Measurements from ENCODE around the gene RPL10.

RPL10 gene

DNA sequence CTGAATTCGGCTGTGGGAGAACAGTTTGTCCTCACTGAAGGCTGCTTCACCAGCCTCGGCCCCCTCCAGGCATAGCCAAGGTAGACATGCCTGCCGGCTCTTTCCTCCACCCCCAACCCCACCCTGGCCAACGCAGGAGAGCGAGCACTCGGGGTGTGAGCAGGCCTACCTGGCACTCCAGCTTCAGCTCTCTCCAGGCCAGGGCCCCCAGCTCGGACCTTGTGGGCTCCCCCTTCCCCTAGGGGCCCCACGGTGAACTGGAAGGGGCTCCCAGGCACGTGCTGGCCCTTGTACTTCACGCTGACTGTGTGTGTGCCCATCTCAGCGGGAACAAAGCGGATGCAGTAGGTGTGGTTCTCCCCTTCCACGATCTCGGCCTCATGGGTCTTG, 46.2 kb upstream of the RPL10 start:
- Histone ChIP-seq H3K27me3 (ENCODE audit: insufficient read depth, low read length) (no peaks in the 10 kb centered on the region), H2AFZ (ENCODE audit: low read length) (no peak overlapping the region), H3K36me3 (ENCODE audit: insufficient read depth, low read length) (peaks cover 53% of the 10 kb centered on the region), H3K27ac (ENCODE audit: low read depth, low read length, poor library complexity, severe bottlenecking) (no peak overlapping the region), H3F3A (ENCODE audit: insufficient read depth, low read length) (no peaks in the 10 kb centered on the region), H3K9me2 (ENCODE audit: low read depth, low read length) (no peaks in the 10 kb centered on the region), H3K4me2 (ENCODE audit: low read length) (no peak overlapping the region), H3K9ac (ENCODE audit: low read length) (no peak overlapping the region), H4K20me1 (ENCODE audit: insufficient read depth, low read length) (no peaks in the 10 kb centered on the region), H3K79me2 (ENCODE audit: insufficient read depth, low read length) (no peaks in the 10 kb centered on the region), H3K4me1 (ENCODE audit: insufficient read depth, low read length, severe bottlenecking) (peaks cover 6% of the 10 kb centered on the region), H3K9me3 (ENCODE audit: low read length) (no peaks in the 10 kb centered on the region), H3K4me3 (ENCODE audit: low read depth, low read length, poor library complexity, severe bottlenecking) (no peak overlapping the region)
- TF ChIP-seq EZH2 (IDR thresholded peaks at IDR 0.05; ENCODE audit: borderline replicate concordance, low read length) = no peak
- TF ChIP-seq, protein P1, sequence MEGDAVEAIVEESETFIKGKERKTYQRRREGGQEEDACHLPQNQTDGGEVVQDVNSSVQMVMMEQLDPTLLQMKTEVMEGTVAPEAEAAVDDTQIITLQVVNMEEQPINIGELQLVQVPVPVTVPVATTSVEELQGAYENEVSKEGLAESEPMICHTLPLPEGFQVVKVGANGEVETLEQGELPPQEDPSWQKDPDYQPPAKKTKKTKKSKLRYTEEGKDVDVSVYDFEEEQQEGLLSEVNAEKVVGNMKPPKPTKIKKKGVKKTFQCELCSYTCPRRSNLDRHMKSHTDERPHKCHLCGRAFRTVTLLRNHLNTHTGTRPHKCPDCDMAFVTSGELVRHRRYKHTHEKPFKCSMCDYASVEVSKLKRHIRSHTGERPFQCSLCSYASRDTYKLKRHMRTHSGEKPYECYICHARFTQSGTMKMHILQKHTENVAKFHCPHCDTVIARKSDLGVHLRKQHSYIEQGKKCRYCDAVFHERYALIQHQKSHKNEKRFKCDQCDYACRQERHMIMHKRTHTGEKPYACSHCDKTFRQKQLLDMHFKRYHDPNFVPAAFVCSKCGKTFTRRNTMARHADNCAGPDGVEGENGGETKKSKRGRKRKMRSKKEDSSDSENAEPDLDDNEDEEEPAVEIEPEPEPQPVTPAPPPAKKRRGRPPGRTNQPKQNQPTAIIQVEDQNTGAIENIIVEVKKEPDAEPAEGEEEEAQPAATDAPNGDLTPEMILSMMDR (IDR thresholded peaks at IDR 0.05; ENCODE audit: low read length) = no peak

DNA sequence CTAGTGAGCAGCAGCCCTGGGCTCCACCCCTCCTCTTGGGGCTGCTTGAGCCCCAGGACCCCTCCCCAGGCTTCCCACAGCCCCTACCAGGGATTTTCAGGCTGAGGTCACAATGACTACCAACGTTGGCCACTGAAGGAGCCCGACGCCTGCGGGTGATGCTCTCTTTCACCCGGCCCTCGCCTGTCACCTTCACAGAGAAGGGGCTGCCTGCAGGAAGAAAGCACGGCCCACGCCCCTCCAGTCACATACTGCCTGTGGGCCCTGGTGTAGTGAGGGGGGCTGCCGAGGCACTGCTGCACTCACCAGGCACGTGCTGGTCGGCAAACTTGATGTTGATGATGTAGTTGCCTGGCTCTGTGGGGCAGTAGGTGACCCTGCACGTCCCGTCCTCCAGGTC, 45.7 kb upstream of the RPL10 start:
- H3K27ac ChIP-seq (ENCODE audit: low read depth, low read length, poor library complexity, severe bottlenecking) = no peak overlapping the region
- H2AFZ ChIP-seq (ENCODE audit: low read length) = no peak overlapping the region
- H4K20me1 ChIP-seq (ENCODE audit: insufficient read depth, low read length) = no peaks in the 10 kb centered on the region
- H3K9me2 ChIP-seq (ENCODE audit: low read depth, low read length) = no peaks in the 10 kb centered on the region
- no peaks in the 10 kb centered on the region for H3K27me3 ChIP-seq (ENCODE audit: insufficient read depth, low read length)
- peaks cover 57% of the 10 kb centered on the region for H3K36me3 ChIP-seq (ENCODE audit: insufficient read depth, low read length)
- no peak overlapping the region for H3K4me3 ChIP-seq (ENCODE audit: low read depth, low read length, poor library complexity, severe bottlenecking)
- peaks cover 2% of the 10 kb centered on the region for H3K4me1 ChIP-seq (ENCODE audit: insufficient read depth, low read length, severe bottlenecking)
- no peak overlapping the region for H3K4me2 ChIP-seq (ENCODE audit: low read length)
- TF ChIP-seq, protein P1 (IDR thresholded peaks at IDR 0.05; ENCODE audit: low read length) = no peak
- TF ChIP-seq EZH2 (IDR thresholded peaks at IDR 0.05; ENCODE audit: borderline replicate concordance, low read length) = no peak
- H3K9me3 ChIP-seq (ENCODE audit: low read length) = no peaks in the 10 kb centered on the region
- no peaks in the 10 kb centered on the region for H3F3A ChIP-seq (ENCODE audit: insufficient read depth, low read length)
- H3K79me2 ChIP-seq (ENCODE audit: insufficient read depth, low read length) = no peaks in the 10 kb centered on the region
- H3K9ac ChIP-seq (ENCODE audit: low read length) = no peak overlapping the region

GRCh38 chrX:154353172-154353843, 44.9 kb upstream of the RPL10 start:
- no peaks in the 10 kb centered on the region for H3F3A ChIP-seq (ENCODE audit: insufficient read depth, low read length)
- no peaks in the 10 kb centered on the region for H3K9me3 ChIP-seq (ENCODE audit: low read length)
- no peaks in the 10 kb centered on the region for H4K20me1 ChIP-seq (ENCODE audit: insufficient read depth, low read length)
- no peak for TF ChIP-seq EZH2 (IDR thresholded peaks at IDR 0.05; ENCODE audit: borderline replicate concordance, low read length)
- TF ChIP-seq, protein P1 (IDR thresholded peaks at IDR 0.05; ENCODE audit: low read length) = no peak
- H3K9ac ChIP-seq (ENCODE audit: low read length) = no peak overlapping the region
- no peaks in the 10 kb centered on the region for H3K4me1 ChIP-seq (ENCODE audit: insufficient read depth, low read length, severe bottlenecking)
- no peak overlapping the region for H2AFZ ChIP-seq (ENCODE audit: low read length)
- peaks cover 57% of the 10 kb centered on the region for H3K36me3 ChIP-seq (ENCODE audit: insufficient read depth, low read length)
- H3K27ac ChIP-seq (ENCODE audit: low read depth, low read length, poor library complexity, severe bottlenecking) = no peak overlapping the region
- no peaks in the 10 kb centered on the region for H3K79me2 ChIP-seq (ENCODE audit: insufficient read depth, low read length)
- no peak overlapping the region for H3K4me3 ChIP-seq (ENCODE audit: low read depth, low read length, poor library complexity, severe bottlenecking)
- H3K4me2 ChIP-seq (ENCODE audit: low read length) = no peak overlapping the region
- H3K9me2 ChIP-seq (ENCODE audit: low read depth, low read length) = no peaks in the 10 kb centered on the region
- no peaks in the 10 kb centered on the region for H3K27me3 ChIP-seq (ENCODE audit: insufficient read depth, low read length)

All from OCI-LY1 (cell line).